Nephron progenitor cell (in vitro differentiated cells): ENCODE data around the gene ERICH2.

Experiments used
- DNase-seq: peaks from one replicate; pipeline ENCODE4 v3.0.0; 2021
- H3K27ac Mint-ChIP-seq: 2 replicates; pipeline ENCODE4 v1.8.0; 2021; ENCODE audit warnings: mild to moderate bottlenecking, moderate library complexity, mixed read lengths
- H3K27me3 Mint-ChIP-seq: 2 replicates; pipeline ENCODE4 v1.8.0; 2021; ENCODE audit warnings: mild to moderate bottlenecking, low read depth, mixed read lengths; ENCODE audit not compliant: poor library complexity
- H3K36me3 Mint-ChIP-seq: 2 replicates; pipeline ENCODE4 v1.8.0; 2021; ENCODE audit warnings: low read depth, mixed read lengths
- H3K4me1 Mint-ChIP-seq: 2 replicates; pipeline ENCODE4 v1.8.0; 2021; ENCODE audit warnings: mixed read lengths
- H3K4me3 Mint-ChIP-seq: 2 replicates; pipeline ENCODE4 v1.8.0; 2021; ENCODE audit warnings: mild to moderate bottlenecking, moderate library complexity, mixed read lengths
- H3K9me3 Mint-ChIP-seq: 2 replicates; pipeline ENCODE4 v1.8.0; 2021; ENCODE audit warnings: mild to moderate bottlenecking, moderate library complexity, mixed read lengths
- TF ChIP-seq, protein P1 (sequence below): fragments of 200-600 bp; sonication (generic); IDR thresholded peaks from 2 replicates; pipeline ENCODE4 v1.5.0; 2021; ENCODE audit warnings: antibody characterized with exemption

The ERICH2 gene

GRCh38 chr2:170766693-170767092 is 3.5 kb upstream of the ERICH2 start:
- Mint-ChIP-seq H3K4me1 (peaks cover 40% of the 10 kb centered on the region), H3K4me3 (no peak overlapping the region), H3K36me3 (no peaks in the 10 kb centered on the region), H3K9me3 (no peaks in the 10 kb centered on the region), H3K27me3 (peaks cover 6% of the 10 kb centered on the region), H3K27ac (no peak overlapping the region)
- TF ChIP-seq, protein P1, sequence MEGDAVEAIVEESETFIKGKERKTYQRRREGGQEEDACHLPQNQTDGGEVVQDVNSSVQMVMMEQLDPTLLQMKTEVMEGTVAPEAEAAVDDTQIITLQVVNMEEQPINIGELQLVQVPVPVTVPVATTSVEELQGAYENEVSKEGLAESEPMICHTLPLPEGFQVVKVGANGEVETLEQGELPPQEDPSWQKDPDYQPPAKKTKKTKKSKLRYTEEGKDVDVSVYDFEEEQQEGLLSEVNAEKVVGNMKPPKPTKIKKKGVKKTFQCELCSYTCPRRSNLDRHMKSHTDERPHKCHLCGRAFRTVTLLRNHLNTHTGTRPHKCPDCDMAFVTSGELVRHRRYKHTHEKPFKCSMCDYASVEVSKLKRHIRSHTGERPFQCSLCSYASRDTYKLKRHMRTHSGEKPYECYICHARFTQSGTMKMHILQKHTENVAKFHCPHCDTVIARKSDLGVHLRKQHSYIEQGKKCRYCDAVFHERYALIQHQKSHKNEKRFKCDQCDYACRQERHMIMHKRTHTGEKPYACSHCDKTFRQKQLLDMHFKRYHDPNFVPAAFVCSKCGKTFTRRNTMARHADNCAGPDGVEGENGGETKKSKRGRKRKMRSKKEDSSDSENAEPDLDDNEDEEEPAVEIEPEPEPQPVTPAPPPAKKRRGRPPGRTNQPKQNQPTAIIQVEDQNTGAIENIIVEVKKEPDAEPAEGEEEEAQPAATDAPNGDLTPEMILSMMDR = no peak
- no peak for DNase-seq

GRCh38 chr2:170770606-170771420 is 635 bp downstream of the ERICH2 start:
- TF ChIP-seq, protein P1 = no peak
- Mint-ChIP-seq H3K4me3 (peak overlapping the region; percentile 90), H3K9me3 (no peaks in the 10 kb centered on the region), H3K4me1 (peaks cover 41% of the 10 kb centered on the region), H3K27me3 (peaks cover 3% of the 10 kb centered on the region), H3K36me3 (no peaks in the 10 kb centered on the region), H3K27ac (peak overlapping the region; percentile 68)
- DNase-seq = peak; percentile 84

- no peak overlapping the region for H3K27ac Mint-ChIP-seq
- H3K9me3 Mint-ChIP-seq = no peaks in the 10 kb centered on the region
- H3K4me3 Mint-ChIP-seq = peak overlapping the region; percentile 90
- H3K4me1 Mint-ChIP-seq = peaks cover 35% of the 10 kb centered on the region
- H3K27me3 Mint-ChIP-seq = peaks cover 3% of the 10 kb centered on the region
- H3K36me3 Mint-ChIP-seq = no peaks in the 10 kb centered on the region
- TF ChIP-seq, protein P1 = no peak
- no peak for DNase-seq
Observed at GRCh38 chr2:170771421-170771937, 1.3 kb downstream of the ERICH2 start.

DNA sequence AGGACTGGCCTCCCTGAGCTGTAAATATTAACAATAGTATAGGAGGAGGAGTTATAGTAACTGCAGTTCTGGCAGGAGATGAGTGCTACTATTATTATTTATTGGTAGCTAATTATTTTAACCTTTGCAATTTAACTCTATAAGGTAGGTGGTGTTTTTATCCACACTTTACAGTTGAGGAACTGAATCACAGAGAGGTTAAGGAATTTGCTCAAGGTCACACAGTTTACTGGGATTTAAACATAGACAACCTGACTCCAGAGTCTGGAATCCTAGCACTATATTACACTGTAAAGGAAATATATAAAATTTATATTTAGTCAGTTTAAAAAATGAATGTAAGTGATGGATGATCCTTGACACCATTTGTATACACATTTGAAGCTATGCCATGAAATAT is 2.1 kb downstream of the ERICH2 start:
- Mint-ChIP-seq H3K9me3 (no peaks in the 10 kb centered on the region), H3K4me1 (peaks cover 31% of the 10 kb centered on the region), H3K27me3 (peaks cover 3% of the 10 kb centered on the region), H3K36me3 (no peaks in the 10 kb centered on the region), H3K4me3 (peak overlapping the region; percentile 90), H3K27ac (peak overlapping the region; percentile 71)
- DNase-seq = no peak
- TF ChIP-seq, protein P1 = no peak

DNA sequence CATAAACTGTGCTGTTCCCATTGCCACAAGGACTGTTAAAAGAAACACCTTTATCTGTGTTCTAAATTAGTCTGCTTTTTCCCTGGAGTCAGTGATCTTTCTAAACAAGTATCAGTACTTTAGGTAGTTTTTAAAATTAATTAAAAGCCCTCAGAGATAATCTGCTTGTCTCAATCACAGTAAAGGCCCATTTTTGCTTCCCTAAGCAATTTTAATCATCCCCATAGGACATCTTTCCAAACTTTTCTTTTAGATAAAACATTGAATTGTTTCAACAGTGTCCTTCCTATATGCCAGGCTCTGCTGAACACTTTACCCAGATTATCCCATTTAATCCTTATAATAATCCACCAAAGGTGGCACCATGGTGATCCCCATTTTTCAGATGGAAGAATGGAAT is 3.9 kb downstream of the ERICH2 start:
- TF ChIP-seq, protein P1 = no peak
- H3K27ac Mint-ChIP-seq = peak overlapping the region; percentile 11
- DNase-seq = no peak
- no peak overlapping the region for H3K4me3 Mint-ChIP-seq
- no peaks in the 10 kb centered on the region for H3K9me3 Mint-ChIP-seq
- H3K36me3 Mint-ChIP-seq = no peaks in the 10 kb centered on the region
- H3K4me1 Mint-ChIP-seq = peaks cover 27% of the 10 kb centered on the region
- peaks cover 3% of the 10 kb centered on the region for H3K27me3 Mint-ChIP-seq

DNA sequence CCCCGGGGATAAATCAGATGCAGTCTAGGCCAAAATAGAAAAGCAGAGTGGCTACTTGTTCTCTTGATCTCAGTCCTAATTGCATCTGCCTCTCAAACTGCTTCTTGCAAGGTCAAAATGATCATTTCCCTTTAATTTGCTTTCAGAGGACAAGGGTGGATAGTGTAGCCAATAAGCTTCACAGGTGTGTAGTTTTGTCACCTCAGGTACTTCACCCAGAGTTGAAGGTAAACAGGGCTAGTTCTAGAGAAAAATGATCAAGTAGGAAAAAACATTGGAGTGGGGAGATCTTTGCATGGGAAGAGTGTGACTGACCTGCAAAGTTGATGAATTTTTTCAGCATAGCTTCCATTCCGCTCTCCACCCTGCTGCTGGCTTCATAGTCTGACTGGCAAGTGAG is 8.7 kb downstream of the ERICH2 start:
- Mint-ChIP-seq H3K27me3 (no peaks in the 10 kb centered on the region), H3K9me3 (no peaks in the 10 kb centered on the region), H3K36me3 (no peaks in the 10 kb centered on the region), H3K4me1 (no peaks in the 10 kb centered on the region), H3K4me3 (no peak overlapping the region), H3K27ac (peak overlapping the region; percentile 64)
- no peak for DNase-seq
- TF ChIP-seq, protein P1 = no peak
